Right lobe of liver (tissue), 6 donors: ENCODE data around the gene PDZD2. TPM values are rescaled to one million over a fixed set of nuclear protein-coding genes. Genes with fewer than 3 reads are reported as not detected.

Source experiments
- ATAC-seq, 4 donors: fragments of 200-7000 bp; cut with Tn5 transposase; one replicate each; pipeline ENCODE4 v1.9.1; 2020; ENCODE audit warnings: mild to moderate bottlenecking in 4 of 4, moderate library complexity in 4 of 4
- DNase-seq, 3 donors: peaks; one replicate each; pipeline ENCODE4 v3.0.0-alpha.2; 2020
- H3K27ac ChIP-seq, 3 donors: fragments of 200-600 bp; one replicate each; pipeline ENCODE4 v1.8.0; 2022
- H3K27me3 ChIP-seq, 2 donors: fragments of 200-600 bp; one replicate each; pipeline ENCODE4 v1.8.0; 2022
- H3K36me3 ChIP-seq, 4 donors: fragments of 200-600 bp; sonication (generic) in 1 of 4; one replicate each; pipeline versions ENCODE4 v1.5.1 to v1.8.0; 2017 to 2022; ENCODE audit warnings: control low read depth in 1 of 4
- H3K4me1 ChIP-seq, 4 donors: fragments of 200-600 bp; sonication (generic) in 1 of 4; one replicate each; pipeline versions ENCODE4 v1.5.1 to v1.8.0; 2017 to 2022; ENCODE audit warnings: control low read depth in 1 of 4
- H3K4me3 ChIP-seq, 3 donors: fragments of 200-600 bp; one replicate each; pipeline ENCODE4 v1.8.0; 2022
- H3K9me3 ChIP-seq, 4 donors: fragments of 200-600 bp; sonication (generic) in 1 of 4; one replicate each; pipeline versions ENCODE4 v1.5.1 to v1.8.0; 2017 to 2022; ENCODE audit warnings: control low read depth in 1 of 4
- POLR2A ChIP-seq: fragments of 450-650 bp; IDR thresholded peaks from one replicate; pipeline ENCODE4 v1.6.1; 2017; ENCODE audit warnings: antibody characterized with exemption, mild to moderate bottlenecking
- WGBS: methylation state at CpG from one replicate; pipeline ENCODE4 v1.1.6; 2018; ENCODE audit warnings: low coverage, low lambda C conversion rate; ENCODE audit not compliant: insufficient coverage; ENCODE audit errors: missing lambda C conversion rate; 5-methylcytosine and 5-hydroxymethylcytosine counted together
- intact Hi-C, 2 donors: fragments of 100-400 bp; cut with DNase I; formaldehyde crosslinking; loops; one replicate each; pipeline versions ENCODE4 v1.11.2 to v1.14.1; 2022
- total RNA-seq, 6 experiments: library from RNA; depleted of rRNA in 2 of 6; stranded (reverse); fragments of >200 nt in 2 of 6; fragmentation: NEBNext Ultra II Directional in 3 of 6; extraction: Animal tissue kit (Norgen Biotek cat#: 25700) in 3 of 6; gene quantifications; one replicate each; pipeline versions ENCODE4 v1.1.0 to v1.2.4, GENCODE V29; 2016 to 2023
- TF ChIP-seq, protein P1 (sequence below), 4 donors: fragments of 200-600 bp in 3 of 4; fragments of 450-650 bp in 1 of 4; IDR thresholded peaks; one replicate each; pipeline versions ENCODE4 v1.5.1 to v1.8.0; 2016 to 2022; ENCODE audit warnings: antibody characterized with exemption in 4 of 4, mild to moderate bottlenecking in 2 of 4
- donor health status: DM: no; HTN: yes; CAD: no.
- donor health status: DM: no; HTN: no; CAD: no.
- donor health status: DM: no; HTN: no; CAD: no.
- donor health status: DM: no; HTN: yes; CAD: no.
- donor health status: DM: no; HTN: yes; CAD: no.

Gene PDZD2
- total RNA-seq, 6 experiments from 2014 or later: 0.43 to 1.9 (median 0.88) TPM

DNA sequence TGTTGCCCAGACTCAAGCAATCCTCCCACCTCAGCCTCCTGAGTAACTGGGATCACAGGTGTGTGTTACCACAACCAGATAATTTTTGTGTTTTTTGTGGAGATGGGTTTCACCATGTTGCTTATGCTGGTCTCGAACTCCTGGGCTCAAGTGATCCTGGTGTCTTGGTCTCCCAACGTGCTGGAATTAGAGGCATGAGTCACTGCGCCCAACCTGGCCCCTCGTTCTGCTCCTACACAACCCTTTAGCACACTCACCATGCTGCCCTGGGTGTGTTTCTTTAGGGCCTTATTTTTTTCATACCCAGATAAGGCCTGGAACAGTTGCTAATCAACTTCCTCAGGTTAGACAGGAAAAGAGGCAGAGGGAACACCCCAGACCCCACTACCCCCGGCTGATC is 2.6 kb downstream of the PDZD2 start:
- no peak for ATAC-seq
- H3K9me3 ChIP-seq: no peaks in the 10 kb centered on the region
- WGBS: 68% methylated on average over 3 of the region's 5 CpGs
- H3K27me3 ChIP-seq: no peaks in the 10 kb centered on the region
- no peaks in the 10 kb centered on the region for H3K36me3 ChIP-seq
- no peak overlapping the region for H3K27ac ChIP-seq
- TF ChIP-seq, protein P1, sequence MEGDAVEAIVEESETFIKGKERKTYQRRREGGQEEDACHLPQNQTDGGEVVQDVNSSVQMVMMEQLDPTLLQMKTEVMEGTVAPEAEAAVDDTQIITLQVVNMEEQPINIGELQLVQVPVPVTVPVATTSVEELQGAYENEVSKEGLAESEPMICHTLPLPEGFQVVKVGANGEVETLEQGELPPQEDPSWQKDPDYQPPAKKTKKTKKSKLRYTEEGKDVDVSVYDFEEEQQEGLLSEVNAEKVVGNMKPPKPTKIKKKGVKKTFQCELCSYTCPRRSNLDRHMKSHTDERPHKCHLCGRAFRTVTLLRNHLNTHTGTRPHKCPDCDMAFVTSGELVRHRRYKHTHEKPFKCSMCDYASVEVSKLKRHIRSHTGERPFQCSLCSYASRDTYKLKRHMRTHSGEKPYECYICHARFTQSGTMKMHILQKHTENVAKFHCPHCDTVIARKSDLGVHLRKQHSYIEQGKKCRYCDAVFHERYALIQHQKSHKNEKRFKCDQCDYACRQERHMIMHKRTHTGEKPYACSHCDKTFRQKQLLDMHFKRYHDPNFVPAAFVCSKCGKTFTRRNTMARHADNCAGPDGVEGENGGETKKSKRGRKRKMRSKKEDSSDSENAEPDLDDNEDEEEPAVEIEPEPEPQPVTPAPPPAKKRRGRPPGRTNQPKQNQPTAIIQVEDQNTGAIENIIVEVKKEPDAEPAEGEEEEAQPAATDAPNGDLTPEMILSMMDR (IDR thresholded peaks at IDR 0.05): no peak
- no peak for TF ChIP-seq POLR2A
- H3K4me1 ChIP-seq: no peaks in the 10 kb centered on the region
- intact Hi-C loops: no loop called here
- no peak for DNase-seq
- no peak overlapping the region for H3K4me3 ChIP-seq

DNA sequence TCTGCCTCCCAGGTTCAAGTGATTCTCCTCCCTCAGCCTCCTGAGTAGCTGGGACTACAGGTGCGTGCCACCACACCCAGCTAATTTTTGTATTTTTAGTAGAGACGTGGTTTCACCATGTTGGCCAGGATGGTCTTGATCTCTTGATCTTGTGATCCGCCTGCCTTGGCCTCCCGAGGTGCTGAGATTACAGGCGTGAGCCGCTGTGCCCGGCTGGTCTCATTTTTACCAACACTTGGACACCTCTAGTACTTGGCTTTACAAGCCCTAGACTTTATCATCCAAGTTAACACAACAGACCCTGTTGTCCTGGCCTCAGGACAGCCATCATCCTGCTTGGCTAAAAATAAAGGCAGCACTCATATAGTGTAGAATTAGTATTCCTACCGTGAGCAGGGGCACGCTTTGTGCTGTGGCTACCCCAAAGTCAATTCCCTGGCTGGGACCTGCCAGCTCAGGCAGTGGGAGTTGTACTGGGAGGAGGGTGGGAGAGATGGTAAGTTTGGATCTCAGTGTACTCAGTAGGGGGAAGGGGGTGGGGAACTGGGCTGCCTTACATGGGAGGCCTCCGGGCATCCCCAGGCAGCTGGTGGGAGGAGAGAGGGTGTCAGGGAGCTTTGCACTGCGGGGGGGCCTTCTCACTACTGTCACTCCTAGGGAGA is 6.6 kb downstream of the PDZD2 start:
- Histone ChIP-seq H3K27me3 (no peaks in the 10 kb centered on the region), H3K9me3 (no peaks in the 10 kb centered on the region), H3K4me1 (no peaks in the 10 kb centered on the region), H3K27ac (no peak overlapping the region), H3K36me3 (no peaks in the 10 kb centered on the region), H3K4me3 (no peak overlapping the region)
- DNase-seq (no peak), ATAC-seq (no peak)
- TF ChIP-seq POLR2A: no peak
- intact Hi-C loops: no loop called here
- WGBS: 48% methylated on average over 10 of the region's 11 CpGs

DNA sequence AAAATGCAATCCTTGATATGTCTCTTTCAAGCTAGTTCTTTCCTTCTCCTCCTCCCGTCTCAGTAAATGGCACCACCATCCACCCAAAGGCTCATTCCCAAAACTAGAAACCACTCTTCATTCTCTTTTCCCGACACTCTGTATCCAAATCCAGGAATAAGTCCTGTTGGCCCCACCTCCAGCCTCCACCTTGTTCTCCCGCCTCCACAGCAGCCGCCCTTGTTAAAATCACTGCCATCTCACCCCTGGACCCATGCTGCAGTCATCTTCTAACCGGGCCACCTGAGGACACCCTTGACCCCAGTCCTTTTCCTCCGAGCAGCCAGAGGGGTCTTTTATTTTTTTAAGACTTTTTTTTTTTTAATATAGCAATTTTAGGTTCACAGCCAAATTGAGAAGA is 9.4 kb downstream of the PDZD2 start:
- no peak overlapping the region for H3K27ac ChIP-seq
- no peak for TF ChIP-seq POLR2A
- TF ChIP-seq, protein P1 (IDR thresholded peaks at IDR 0.05): no peak
- no peaks in the 10 kb centered on the region for H3K9me3 ChIP-seq
- H3K4me3 ChIP-seq: no peak overlapping the region
- 77% methylated on average over 6 of the region's 6 CpGs for WGBS
- no peaks in the 10 kb centered on the region for H3K4me1 ChIP-seq
- H3K36me3 ChIP-seq: no peaks in the 10 kb centered on the region
- DNase-seq: no peak
- H3K27me3 ChIP-seq: no peaks in the 10 kb centered on the region
- intact Hi-C loops: no loop called here
- ATAC-seq: no peak

DNA sequence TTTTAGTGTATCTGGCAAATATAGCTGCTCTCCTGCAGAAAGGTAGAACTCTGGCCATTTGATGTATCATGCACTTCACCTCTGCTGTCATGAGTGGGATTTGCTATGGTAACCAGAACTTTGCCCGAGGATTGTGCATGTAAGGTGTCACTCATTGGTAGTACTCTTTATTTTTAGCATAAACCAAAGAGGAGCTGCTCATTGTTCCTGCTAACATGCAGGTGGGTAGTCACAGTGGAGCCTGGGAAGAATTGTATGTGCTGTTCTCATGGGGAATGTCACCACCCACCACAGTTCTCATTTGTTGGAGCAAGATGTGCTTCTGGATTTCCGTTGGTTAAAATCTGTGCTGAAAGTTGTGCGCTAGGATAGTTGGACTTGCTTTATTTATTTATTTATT is 12.3 kb downstream of the PDZD2 start:
- Histone ChIP-seq H3K4me1 (no peaks in the 10 kb centered on the region), H3K9me3 (no peaks in the 10 kb centered on the region), H3K27ac (no peak overlapping the region), H3K27me3 (no peaks in the 10 kb centered on the region), H3K4me3 (no peak overlapping the region), H3K36me3 (no peaks in the 10 kb centered on the region)
- 83% methylated on average over 2 of the region's 3 CpGs for WGBS
- intact Hi-C loops: no loop called here
- no peak for ATAC-seq
- no peak for DNase-seq
- TF ChIP-seq POLR2A: no peak

DNA sequence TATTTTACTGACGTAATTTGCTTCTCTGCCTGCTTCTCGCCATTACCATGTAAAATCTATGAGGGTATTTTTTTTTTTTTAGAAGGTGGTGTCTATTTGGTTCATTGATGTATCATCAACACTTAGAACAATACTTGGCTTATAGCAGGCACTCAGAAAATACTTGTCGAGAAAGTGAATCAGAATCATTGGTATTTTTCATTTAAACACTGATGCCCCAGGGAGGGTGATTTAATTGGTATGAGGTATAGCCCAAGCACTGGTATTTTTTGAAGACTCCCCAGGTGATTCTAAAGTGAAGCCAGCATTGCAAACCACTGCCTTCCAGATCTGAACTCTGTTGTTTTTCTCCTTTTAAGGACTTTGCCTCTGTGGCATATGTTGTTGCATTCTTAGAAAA is 16.6 kb downstream of the PDZD2 start:
- no peak overlapping the region for H3K27ac ChIP-seq

More for the DNA sequence above, 16.6 kb downstream of the PDZD2 start:
- Histone ChIP-seq H3K27me3 (no peaks in the 10 kb centered on the region), H3K4me1 (no peaks in the 10 kb centered on the region), H3K4me3 (no peak overlapping the region), H3K36me3 (no peaks in the 10 kb centered on the region), H3K9me3 (no peaks in the 10 kb centered on the region)
- intact Hi-C loops: no loop called here
- DNase-seq (no peak), ATAC-seq (no peak)
- no peak for TF ChIP-seq POLR2A
- TF ChIP-seq, protein P1 (IDR thresholded peaks at IDR 0.05): no peak
- WGBS: 48% methylated on average over 3 of the region's 3 CpGs
